ENCODE results near the gene PTPRH. TPM values are rescaled to one million over a fixed set of nuclear protein-coding genes. Genes with fewer than 3 reads are reported as not detected.

PTPRH gene
- total RNA-seq, 2 experiments from 2014 or later = not detected

DNA sequence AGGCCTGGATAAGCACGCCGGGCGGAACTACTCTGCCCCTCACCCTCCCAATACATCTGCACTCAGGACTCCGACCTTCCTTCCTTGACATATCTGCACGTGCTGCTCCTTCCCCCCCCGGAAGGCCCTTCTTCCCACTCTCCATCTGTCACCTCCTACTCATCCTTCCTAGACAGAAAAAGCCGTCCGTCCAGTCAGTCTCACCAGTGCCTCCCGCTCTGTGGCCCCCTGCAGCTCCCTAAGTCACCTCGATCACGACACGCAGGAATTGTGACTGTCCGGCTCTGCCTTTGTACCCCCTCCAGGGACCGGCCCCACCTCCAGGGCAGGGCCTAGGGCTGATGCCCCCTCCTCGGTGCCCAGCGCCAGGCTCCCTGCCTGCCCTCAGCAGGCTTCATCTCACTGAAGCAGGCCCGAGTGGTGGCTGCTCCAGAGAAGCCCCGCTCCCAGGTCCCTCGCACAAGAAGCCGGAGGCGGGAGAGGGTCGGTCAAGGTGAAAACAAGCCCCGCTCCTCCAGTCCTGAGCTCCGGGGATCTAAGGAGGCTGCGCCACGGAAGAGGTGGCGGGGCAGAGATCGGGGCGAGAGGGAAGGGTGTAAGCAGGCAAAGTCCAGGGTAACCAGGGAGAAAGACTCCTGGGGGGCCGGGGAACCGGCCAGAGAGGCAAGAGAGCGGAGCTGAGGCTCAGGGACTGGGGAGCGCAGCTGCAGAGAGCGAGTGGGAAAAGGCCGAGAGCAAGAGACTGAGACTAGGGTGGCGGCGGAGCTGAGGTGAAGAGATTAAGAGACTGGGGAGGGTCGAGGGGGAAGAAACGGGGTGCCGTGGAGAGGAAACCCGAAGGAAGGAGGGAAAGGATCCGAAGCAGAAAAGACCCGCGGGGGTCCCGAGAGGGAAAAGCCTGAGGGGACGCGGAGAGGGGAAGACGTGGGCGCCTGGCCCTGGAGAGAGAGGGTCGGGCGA, 48.4 kb upstream of the PTPRH start:
- DNase-seq (ENCODE audit: low spot score) = peak; percentile 47
- peak overlapping the region; percentile 78 for H3K4me3 ChIP-seq (ENCODE audit: low read depth, low read length, poor library complexity, severe bottlenecking)
- peaks cover 47% of the 10 kb centered on the region for H3K4me1 ChIP-seq (ENCODE audit: insufficient read depth, low read length, poor library complexity, severe bottlenecking)
- peak overlapping the region; percentile 97 for H3K27ac ChIP-seq (ENCODE audit: low read depth, low read length, poor library complexity, severe bottlenecking)
- peaks cover 52% of the 10 kb centered on the region for H3K79me2 ChIP-seq (ENCODE audit: insufficient read depth, low read depth, low read length)
- no TSS peak for BruUV-seq (replicated peaks)
- ChIA-PET POLR2A (interaction anchor here (0.6 to 3.9 kb wide), 5 partner anchors 19 to 219 kb away, joined by 3 to 32 read pairs (median 4); partner anchors contain the start of genes HSPBP1 and ZNF628), CTCF (ENCODE audit: unreplicated experiment) (no interaction called here)
- H3K9me2 ChIP-seq (ENCODE audit: insufficient read depth, low read length) = no peaks in the 10 kb centered on the region
- H3K9me3 ChIP-seq (ENCODE audit: low read length) = no peaks in the 10 kb centered on the region
- H3K36me3 ChIP-seq (ENCODE audit: insufficient read depth, low read length) = peaks cover 57% of the 10 kb centered on the region
- no peaks in the 10 kb centered on the region for H4K20me1 ChIP-seq (ENCODE audit: insufficient read depth, low read length)
- peak overlapping the region; percentile 98 for H3K4me2 ChIP-seq (ENCODE audit: low read length)
- TF ChIP-seq EZH2phosphoT487 (IDR thresholded peaks at IDR 0.05; ENCODE audit: borderline replicate concordance, low read depth, low read length) = no peak
- TF ChIP-seq, protein P1, sequence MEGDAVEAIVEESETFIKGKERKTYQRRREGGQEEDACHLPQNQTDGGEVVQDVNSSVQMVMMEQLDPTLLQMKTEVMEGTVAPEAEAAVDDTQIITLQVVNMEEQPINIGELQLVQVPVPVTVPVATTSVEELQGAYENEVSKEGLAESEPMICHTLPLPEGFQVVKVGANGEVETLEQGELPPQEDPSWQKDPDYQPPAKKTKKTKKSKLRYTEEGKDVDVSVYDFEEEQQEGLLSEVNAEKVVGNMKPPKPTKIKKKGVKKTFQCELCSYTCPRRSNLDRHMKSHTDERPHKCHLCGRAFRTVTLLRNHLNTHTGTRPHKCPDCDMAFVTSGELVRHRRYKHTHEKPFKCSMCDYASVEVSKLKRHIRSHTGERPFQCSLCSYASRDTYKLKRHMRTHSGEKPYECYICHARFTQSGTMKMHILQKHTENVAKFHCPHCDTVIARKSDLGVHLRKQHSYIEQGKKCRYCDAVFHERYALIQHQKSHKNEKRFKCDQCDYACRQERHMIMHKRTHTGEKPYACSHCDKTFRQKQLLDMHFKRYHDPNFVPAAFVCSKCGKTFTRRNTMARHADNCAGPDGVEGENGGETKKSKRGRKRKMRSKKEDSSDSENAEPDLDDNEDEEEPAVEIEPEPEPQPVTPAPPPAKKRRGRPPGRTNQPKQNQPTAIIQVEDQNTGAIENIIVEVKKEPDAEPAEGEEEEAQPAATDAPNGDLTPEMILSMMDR (conservative IDR thresholded peaks at IDR 0.05; ENCODE audit: low read length) = no peak
- no peak overlapping the region for H2AFZ ChIP-seq (ENCODE audit: low read length)
- intact Hi-C loops (cut with micrococcal nuclease; ENCODE audit: unreplicated experiment) = loop anchor here (2.0 kb wide), 1 partner anchor 79 kb away; no protein-coding TSS in a partner anchor

DNA sequence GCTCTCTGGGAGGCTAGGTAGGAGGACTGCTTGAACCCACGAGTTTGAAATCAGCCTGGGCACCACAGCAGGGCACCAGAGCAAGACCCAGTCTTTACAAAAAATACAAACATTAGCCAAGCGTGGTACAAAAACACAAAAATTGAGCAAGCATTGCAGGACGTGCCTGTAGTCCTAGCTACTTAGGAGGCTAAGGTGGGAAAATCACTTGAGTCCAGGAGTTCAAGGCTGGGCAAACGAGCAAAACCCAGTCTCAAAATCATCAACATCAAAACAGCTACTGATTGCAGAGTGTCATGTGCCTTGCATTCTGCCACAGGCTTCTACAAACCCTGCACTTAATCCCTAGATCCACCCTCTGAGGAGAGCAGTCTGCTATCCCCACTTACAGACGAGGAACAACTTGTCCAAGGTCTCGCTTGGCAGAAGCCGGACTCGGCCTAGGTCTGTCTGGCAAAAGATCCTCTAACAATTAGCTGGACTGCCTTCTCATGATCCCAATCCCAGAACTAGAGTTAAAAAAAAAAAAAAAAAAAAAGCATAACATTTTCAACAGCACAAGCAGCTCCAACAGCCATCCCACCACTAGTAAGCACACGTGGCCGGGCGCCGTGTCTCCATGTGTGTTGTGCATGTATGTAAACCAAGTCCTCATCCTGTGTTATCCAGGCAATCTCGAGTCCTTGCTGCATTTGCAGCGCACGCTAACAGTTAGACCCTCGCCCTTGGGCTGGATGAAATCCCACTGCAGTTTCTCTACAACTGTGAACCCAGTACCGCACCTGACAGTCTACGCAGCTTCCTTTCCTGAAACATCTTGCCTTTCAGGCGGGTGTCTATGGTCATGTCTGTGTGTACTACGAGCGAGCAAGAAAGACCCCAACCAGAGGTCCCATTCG, 47.5 kb upstream of the PTPRH start:
- peak overlapping the region; percentile 78 for H3K4me3 ChIP-seq (ENCODE audit: low read depth, low read length, poor library complexity, severe bottlenecking)
- POLR2A ChIA-PET = interaction anchor here (0.6 to 1.5 kb wide), 6 partner anchors 15 to 219 kb away, joined by 3 to 6 read pairs (median 3); partner anchors contain the start of genes HSPBP1 and ZNF628
- TSS peak; percentile 35 for BruUV-seq (replicated peaks)

More for the DNA sequence above, 47.5 kb upstream of the PTPRH start:
- peak overlapping the region; percentile 97 for H3K27ac ChIP-seq (ENCODE audit: low read depth, low read length, poor library complexity, severe bottlenecking)
- no peak overlapping the region for H2AFZ ChIP-seq (ENCODE audit: low read length)
- TF ChIP-seq, protein P1 (conservative IDR thresholded peaks at IDR 0.05; ENCODE audit: low read length) = no peak
- H3K9me2 ChIP-seq (ENCODE audit: insufficient read depth, low read length) = no peaks in the 10 kb centered on the region
- peaks cover 2% of the 10 kb centered on the region; the same call in 1 of the 2 replicates for H4K20me1 ChIP-seq (ENCODE audit: insufficient read depth, low read length)
- no peaks in the 10 kb centered on the region for H3K9me3 ChIP-seq (ENCODE audit: low read length)
- H3K4me2 ChIP-seq (ENCODE audit: low read length) = peak overlapping the region; percentile 98
- DNase-seq (ENCODE audit: low spot score) = no peak
- peaks cover 56% of the 10 kb centered on the region for H3K4me1 ChIP-seq (ENCODE audit: insufficient read depth, low read length, poor library complexity, severe bottlenecking)
- peaks cover 61% of the 10 kb centered on the region for H3K79me2 ChIP-seq (ENCODE audit: insufficient read depth, low read depth, low read length)
- intact Hi-C loops (cut with micrococcal nuclease; ENCODE audit: unreplicated experiment) = no loop called here
- peaks cover 57% of the 10 kb centered on the region for H3K36me3 ChIP-seq (ENCODE audit: insufficient read depth, low read length)
- CTCF ChIA-PET (ENCODE audit: unreplicated experiment) = no interaction called here
